Smooth muscle cell (in vitro differentiated cells): ENCODE data around the gene GADD45GIP1. TPM values are rescaled to one million over a fixed set of nuclear protein-coding genes. Genes with fewer than 3 reads are reported as not detected.

Experiments used
- DNase-seq: peaks from one replicate; lab custom pipeline; 2025; ENCODE audit not compliant: unreplicated experiment; lab: John Stamatoyannopoulos, UW
- H2AFZ ChIP-seq: fragments of 200-600 bp; sonication (generic); 2 replicates; pipeline ENCODE4 v1.6.0; 2016; ENCODE audit warnings: antibody characterized with exemption, low read depth, mild to moderate bottlenecking
- H3F3A ChIP-seq: fragments of 200-600 bp; sonication (generic); 2 replicates; pipeline ENCODE4 v1.6.0; 2017; ENCODE audit warnings: antibody characterized with exemption, low read depth
- H3K27ac ChIP-seq: fragments of 200-600 bp; sonication (generic); 2 replicates; pipeline ENCODE4 v1.5.1; 2016; ENCODE audit warnings: low read depth, mild to moderate bottlenecking
- H3K27me3 ChIP-seq: fragments of 200-600 bp; sonication (generic); 2 replicates; pipeline ENCODE4 v1.6.1; 2016; ENCODE audit warnings: low read depth, mild to moderate bottlenecking
- H3K36me3 ChIP-seq: fragments of 200-600 bp; sonication (generic); 2 replicates; pipeline ENCODE4 v1.5.1; 2016; ENCODE audit warnings: low read depth
- H3K4me1 ChIP-seq: fragments of 200-600 bp; sonication (generic); 2 replicates; pipeline ENCODE4 v1.5.1; 2016; ENCODE audit warnings: low read depth
- H3K4me2 ChIP-seq: fragments of 200-600 bp; sonication (generic); 2 replicates; pipeline ENCODE4 v1.6.0; 2016; ENCODE audit warnings: mild to moderate bottlenecking
- H3K4me3 ChIP-seq: fragments of 200-600 bp; sonication (generic); 2 replicates; pipeline ENCODE4 v1.5.1; 2016; ENCODE audit warnings: mild to moderate bottlenecking
- H3K79me2 ChIP-seq: fragments of 200-600 bp; sonication (generic); 2 replicates; pipeline ENCODE4 v1.6.0; 2016; ENCODE audit warnings: low read depth, mild to moderate bottlenecking
- H3K9ac ChIP-seq: fragments of 200-600 bp; sonication (generic); 2 replicates; pipeline ENCODE4 v1.6.0; 2016; ENCODE audit warnings: low read depth
- H3K9me3 ChIP-seq: fragments of 200-600 bp; sonication (generic); replicated peaks from 2 replicates; pipeline ENCODE4 v1.5.1; 2016; ENCODE audit warnings: low read depth
- H4K20me1 ChIP-seq: fragments of 200-600 bp; sonication (generic); 2 replicates; pipeline ENCODE4 v1.6.0; 2016; ENCODE audit warnings: low read depth
- CTCF ChIP-seq: fragments of 200-600 bp; sonication (generic); IDR thresholded peaks from 2 replicates; pipeline ENCODE4 v1.5.1; 2017; ENCODE audit warnings: borderline replicate concordance, mild to moderate bottlenecking, antibody characterized with exemption; ENCODE audit not compliant: insufficient read depth, poor library complexity, severe bottlenecking
- WGBS: methylation state at CpG from one replicate; pipeline ENCODE4 v1.1.7; 2016; ENCODE audit warnings: low lambda C conversion rate; 5-methylcytosine and 5-hydroxymethylcytosine counted together
- polyA plus RNA-seq: library from polyadenylated mRNA; unstranded; fragments of >200 nt; fragmentation: Nextera tagmentation; extraction: Ambion mirVana; gene quantifications from 2 replicates; pipeline ENCODE4 v1.2.1, GENCODE V29; 2016
- total RNA-seq: library from RNA; depleted of rRNA; stranded (reverse); fragments of >200 nt; gene quantifications from 2 replicates; pipeline ENCODE4 v1.2.3, GENCODE V29; 2014

The GADD45GIP1 gene
- total and polyA plus RNA-seq, 2 experiments from 2014 or later, result 51.5 to 152 TPM

- Histone ChIP-seq H3K4me2 (no peak overlapping the region), H3K4me3 (no peak overlapping the region), H3K27me3 (no peaks in the 10 kb centered on the region), H3K36me3 (no peaks in the 10 kb centered on the region), H4K20me1 (peaks cover 10% of the 10 kb centered on the region), H3K9ac (no peak overlapping the region), H3F3A (peaks cover 24% of the 10 kb centered on the region), H3K27ac (peak overlapping the region; percentile 28), H3K9me3 (no peaks in the 10 kb centered on the region), H3K79me2 (peaks cover 41% of the 10 kb centered on the region), H3K4me1 (peaks cover 7% of the 10 kb centered on the region), H2AFZ (no peak overlapping the region)
- no peak for TF ChIP-seq CTCF
- no peak for DNase-seq
- WGBS, result 75% methylated on average over 1 of the region's 1 CpG
Observed at GRCh38 chr19:12954612-12954962, 2.4 kb downstream of the GADD45GIP1 start.

GRCh38 chr19:12953799-12954611 lies 3.0 kb downstream of the GADD45GIP1 start:
- Histone ChIP-seq H2AFZ (no peak overlapping the region), H3K27ac (peak overlapping the region; percentile 28), H3K4me3 (no peak overlapping the region), H3K9ac (no peak overlapping the region), H3K4me2 (no peak overlapping the region), H3K27me3 (no peaks in the 10 kb centered on the region), H4K20me1 (peaks cover 10% of the 10 kb centered on the region), H3K4me1 (peaks cover 7% of the 10 kb centered on the region), H3K9me3 (no peaks in the 10 kb centered on the region), H3K79me2 (peaks cover 41% of the 10 kb centered on the region), H3F3A (peaks cover 24% of the 10 kb centered on the region), H3K36me3 (no peaks in the 10 kb centered on the region)
- 90% methylated on average over 11 of the region's 12 CpGs for WGBS
- DNase-seq, result no peak
- no peak for TF ChIP-seq CTCF

GRCh38 chr19:12953138-12953798 lies 3.8 kb downstream of the GADD45GIP1 start:
- TF ChIP-seq CTCF, result no peak
- Histone ChIP-seq H3F3A (peaks cover 24% of the 10 kb centered on the region), H3K27ac (peak overlapping the region; percentile 28), H3K36me3 (no peaks in the 10 kb centered on the region), H3K4me3 (no peak overlapping the region), H3K4me1 (peaks cover 7% of the 10 kb centered on the region), H3K4me2 (no peak overlapping the region), H3K27me3 (no peaks in the 10 kb centered on the region), H2AFZ (no peak overlapping the region), H3K79me2 (peaks cover 42% of the 10 kb centered on the region), H3K9me3 (no peaks in the 10 kb centered on the region), H3K9ac (no peak overlapping the region), H4K20me1 (peaks cover 10% of the 10 kb centered on the region)
- no peak for DNase-seq
- 92% methylated on average over 11 of the region's 11 CpGs for WGBS
